ENCODE measurements around the gene IL5. TPM values are rescaled to one million over a fixed set of nuclear protein-coding genes. Genes with fewer than 3 reads are reported as not detected.
"Not testable (repeated sequence)": the region's sequence is repeated elsewhere in the genome, so short reads cannot be mapped to it uniquely, and the experiment has no call there.

IL5 gene
- polyA plus RNA-seq, 3 donors: 0.09 TPM; not detected in 2

GRCh38 chr5:132540764-132541163 lies 2.6 kb downstream of the IL5 start:
- no peak overlapping the region for H3K27ac ChIP-seq (ENCODE audit: low read depth, low read length)
- 86 to 98% (median 92%) methylated on average over 4 of the region's 4 CpGs for WGBS, 3 donors

- WGBS, 3 donors: 77 to 80% (median 80%) methylated on average over 5 of the region's 5 CpGs
- no peak overlapping the region for H3K27ac ChIP-seq (ENCODE audit: low read depth, low read length)
Observed at GRCh38 chr5:132540149-132540548, 3.2 kb downstream of the IL5 start.

- 61 to 86% (median 79%) methylated on average over 4 of the region's 4 CpGs for WGBS, 3 donors
- H3K27ac ChIP-seq (ENCODE audit: low read depth, low read length): no peak overlapping the region
Observed at GRCh38 chr5:132539716-132540115, 3.6 kb downstream of the IL5 start.

DNA sequence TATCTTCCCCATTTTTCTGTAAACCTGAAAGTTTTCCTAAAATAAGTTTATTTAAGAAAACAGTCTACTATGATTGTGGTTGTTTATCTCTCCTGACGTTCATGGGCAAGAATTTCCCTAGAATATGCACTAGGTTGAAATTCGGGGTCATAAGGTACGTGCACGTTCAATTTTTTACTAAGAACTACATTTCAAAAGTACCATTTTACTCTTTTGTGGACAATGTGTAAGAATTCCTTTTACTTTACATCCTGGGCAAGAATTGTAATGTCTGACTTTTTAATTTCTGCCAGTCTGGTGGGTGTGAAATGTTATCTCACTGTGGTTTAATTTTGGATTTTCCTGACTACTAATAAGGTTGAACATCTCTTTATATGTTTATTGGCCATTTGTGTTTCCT lies 12.4 kb downstream of the IL5 start:
- WGBS, 3 donors: 80 to 89% (median 86%) methylated on average over 4 of the region's 4 CpGs

DNA sequence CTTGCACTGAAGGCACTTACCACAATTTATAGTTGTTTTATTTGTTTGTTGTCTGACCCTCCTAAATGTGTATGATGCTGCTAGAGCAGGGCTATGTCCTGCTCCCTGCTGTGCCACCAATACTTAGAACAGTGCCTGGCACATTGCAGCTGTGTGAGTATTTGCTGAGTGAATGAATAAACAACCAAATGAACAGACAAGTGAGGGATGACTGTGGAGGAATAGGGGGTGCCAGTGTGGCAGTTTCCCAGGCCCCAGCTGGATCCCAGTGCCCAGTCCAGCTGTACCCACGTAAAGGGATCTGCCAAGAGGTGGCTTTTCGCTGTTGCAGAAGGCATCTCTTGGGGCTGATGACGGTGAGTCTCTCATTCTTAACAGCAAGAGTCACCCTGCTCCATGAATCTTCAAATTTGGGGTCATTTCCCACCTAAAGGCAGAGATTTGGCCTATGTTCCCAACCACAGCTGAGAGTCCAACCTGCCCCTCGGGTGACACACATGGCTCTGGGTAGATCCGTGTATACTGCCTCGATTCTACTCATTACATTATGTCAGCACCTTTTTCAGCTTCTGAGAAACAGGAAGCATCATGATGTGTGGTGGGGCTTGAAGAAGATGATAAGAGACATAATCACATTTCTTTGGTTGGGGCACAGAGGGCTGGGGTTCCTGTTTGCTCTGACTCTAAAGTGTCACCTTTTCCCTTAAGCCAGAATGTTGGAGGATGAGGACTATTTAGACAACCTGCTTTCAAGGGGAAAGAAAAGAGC lies 14.3 kb downstream of the IL5 start:
- 58 to 84% (median 61%) methylated on average over 6 of the region's 6 CpGs for WGBS, 3 donors
- H3K27ac ChIP-seq (ENCODE audit: low read depth, low read length): no peak overlapping the region

More for the DNA sequence above, 12.4 kb downstream of the IL5 start:
- no peak overlapping the region for H3K27ac ChIP-seq (ENCODE audit: low read depth, low read length)

DNA sequence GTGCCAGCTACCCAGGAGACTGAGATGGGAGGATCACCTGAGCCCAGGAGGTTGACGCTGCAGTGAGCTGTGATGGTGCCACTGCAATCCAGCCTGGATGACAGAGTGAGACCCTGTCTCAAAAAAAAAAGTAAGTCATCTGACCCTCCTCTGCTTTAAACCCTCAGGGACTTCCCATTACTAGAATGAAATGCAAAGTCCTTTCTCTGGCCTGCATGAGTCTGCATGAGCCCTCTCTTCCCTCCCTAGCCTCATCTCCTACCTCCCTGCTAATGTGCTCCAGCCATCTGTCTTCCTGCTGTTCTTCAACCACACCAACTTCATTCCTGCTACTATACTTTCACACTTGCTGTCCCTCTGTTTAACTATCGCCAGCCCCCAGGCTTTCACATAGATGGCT lies 15.3 kb downstream of the IL5 start:
- H3K27ac ChIP-seq (ENCODE audit: low read depth, low read length): no peak overlapping the region
- WGBS, 3 donors: 92 to 98% (median 93%) methylated on average over 2 of the region's 2 CpGs

DNA sequence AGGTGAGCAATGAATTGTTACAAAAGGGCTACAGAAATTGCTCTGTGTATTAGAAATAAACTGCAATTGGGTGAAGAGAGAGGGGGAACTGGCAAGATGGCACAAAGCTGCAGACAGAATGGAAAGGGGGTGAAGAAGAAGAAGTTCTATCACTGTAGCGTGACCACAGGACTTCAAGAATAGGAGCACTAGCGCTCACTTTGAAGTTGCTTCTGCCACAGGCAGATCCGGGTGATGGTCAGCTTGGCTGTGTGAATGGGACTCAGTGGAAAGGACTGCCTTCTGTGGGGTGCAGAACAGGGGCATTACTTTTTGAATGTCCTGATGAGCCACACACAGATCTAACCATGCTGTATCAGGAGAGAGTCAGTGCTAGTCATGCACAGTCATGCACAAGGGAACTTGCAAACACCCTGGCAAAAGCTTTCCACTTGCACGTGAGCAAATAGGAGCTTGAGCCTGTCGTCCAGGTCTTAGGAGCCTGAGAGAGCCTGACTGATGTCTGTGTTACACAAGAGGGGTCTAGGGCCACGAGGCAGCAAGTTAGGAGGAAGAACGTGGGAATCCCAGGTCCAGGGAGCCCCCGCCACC lies 16.3 kb downstream of the IL5 start:
- 61 to 69% (median 63%) methylated on average over 8 of the region's 8 CpGs for WGBS, 3 donors
- H3K27ac ChIP-seq (ENCODE audit: low read depth, low read length): no peak overlapping the region

DNA sequence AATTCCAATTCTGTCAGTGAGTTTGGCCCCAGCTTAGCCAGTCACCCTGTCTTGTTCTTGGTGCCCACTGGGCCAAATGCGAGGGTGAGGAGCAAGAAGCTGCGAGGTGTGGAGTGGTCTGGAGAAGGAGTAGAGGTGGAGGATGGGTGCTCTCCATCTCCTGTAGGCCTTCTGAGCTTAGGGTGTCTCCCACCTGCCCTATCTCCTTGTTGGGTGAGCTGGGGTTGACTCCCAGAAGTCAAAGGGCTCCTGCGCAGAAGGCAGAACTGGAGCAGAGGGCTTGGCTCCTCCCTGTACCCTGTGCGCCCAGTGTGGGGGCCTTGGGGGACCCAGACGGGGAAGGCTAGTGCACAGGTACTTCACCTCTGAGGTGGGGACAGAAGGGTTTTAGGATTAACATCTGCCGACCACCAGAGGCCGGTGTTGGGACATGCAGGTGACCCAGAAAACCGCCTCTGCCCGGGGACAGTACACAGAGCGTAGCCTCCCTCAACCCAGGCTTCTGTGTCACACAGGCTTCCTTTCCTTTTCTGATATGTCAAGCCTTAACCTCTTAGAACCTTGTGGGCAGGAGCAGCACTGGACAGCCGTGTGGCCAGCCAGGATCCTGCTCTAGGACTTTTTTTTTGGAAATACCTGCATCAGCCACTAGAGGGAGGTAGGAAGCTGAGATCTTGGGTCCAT lies 16.9 kb downstream of the IL5 start:
- no peak overlapping the region for H3K27ac ChIP-seq (ENCODE audit: low read depth, low read length)
- 35 to 44% (median 42%) methylated on average over 11 of the region's 11 CpGs for WGBS, 3 donors

- no peak overlapping the region for H3K27ac ChIP-seq (ENCODE audit: low read depth, low read length)
Observed at GRCh38 chr5:132525299-132525724, 18.0 kb downstream of the IL5 start.

- WGBS, 3 donors: 86 to 92% (median 92%) methylated on average over 5 of the region's 5 CpGs
Observed at GRCh38 chr5:132524877-132525276, 18.4 kb downstream of the IL5 start.

DNA sequence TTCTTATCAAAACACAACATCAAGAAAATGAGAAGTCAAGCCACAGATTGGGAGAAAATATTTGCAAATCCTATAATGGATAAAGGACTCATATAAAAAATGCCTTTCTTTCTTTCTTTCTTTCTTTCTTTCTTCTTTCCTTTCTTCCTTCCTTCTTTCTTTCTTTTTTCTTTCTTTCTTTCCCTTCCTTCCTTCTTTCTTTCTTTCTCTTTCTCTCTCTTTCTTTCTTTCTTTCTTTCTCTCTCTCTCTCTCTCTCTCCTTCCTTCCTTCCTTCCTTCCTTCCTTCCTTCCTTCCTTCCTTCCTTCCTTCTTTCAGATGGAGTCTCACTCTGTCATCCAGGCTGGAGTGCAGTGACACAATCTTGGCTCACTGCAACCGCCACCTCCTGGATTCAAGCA lies 21.3 kb downstream of the IL5 start:
- 79 to 96% (median 88%) methylated on average over 1 of the region's 1 CpG for WGBS, 3 donors
- not testable (repeated sequence) for H3K27ac ChIP-seq (ENCODE audit: low read depth, low read length)

More at GRCh38 chr5:132524877-132525276, 18.4 kb downstream of the IL5 start:
- H3K27ac ChIP-seq (ENCODE audit: low read depth, low read length): not testable (repeated sequence)

DNA sequence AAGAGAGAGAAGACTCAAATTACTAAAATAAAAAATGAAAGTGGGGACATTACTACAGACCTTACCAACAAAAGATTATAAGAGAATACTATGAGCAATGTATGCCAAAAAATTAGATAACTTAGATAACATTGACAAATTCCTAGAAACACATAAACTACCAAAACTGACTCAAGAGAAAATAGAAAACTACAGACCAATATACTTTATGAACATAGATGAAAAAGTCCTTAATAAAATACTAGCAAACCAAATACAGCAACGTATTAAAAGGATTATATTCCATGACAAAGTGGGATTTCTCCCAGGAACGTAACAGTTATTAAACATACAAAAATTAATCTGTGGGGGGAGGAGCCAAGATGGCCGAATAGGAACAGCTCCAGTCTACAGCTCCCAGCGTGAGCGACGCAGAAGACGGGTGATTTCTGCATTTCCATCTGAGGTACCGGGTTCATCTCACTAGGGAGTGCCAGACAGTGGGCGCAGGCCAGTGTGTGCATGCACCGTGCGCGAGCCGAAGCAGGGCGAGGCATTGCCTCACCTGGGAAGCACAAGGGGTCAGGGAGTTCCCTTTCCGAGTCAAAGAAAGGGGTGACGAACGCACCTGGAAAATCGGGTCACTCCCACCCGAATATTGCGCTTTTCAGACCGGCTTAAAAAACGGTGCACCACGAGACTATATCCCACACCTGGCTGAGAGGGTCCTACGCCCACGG lies 29.5 kb downstream of the IL5 start:
- not testable (repeated sequence) for H3K27ac ChIP-seq (ENCODE audit: low read depth, low read length)
- WGBS, 3 donors: 91 to 98% (median 96%) methylated on average over 7 to 17 of the region's 25 CpGs

DNA sequence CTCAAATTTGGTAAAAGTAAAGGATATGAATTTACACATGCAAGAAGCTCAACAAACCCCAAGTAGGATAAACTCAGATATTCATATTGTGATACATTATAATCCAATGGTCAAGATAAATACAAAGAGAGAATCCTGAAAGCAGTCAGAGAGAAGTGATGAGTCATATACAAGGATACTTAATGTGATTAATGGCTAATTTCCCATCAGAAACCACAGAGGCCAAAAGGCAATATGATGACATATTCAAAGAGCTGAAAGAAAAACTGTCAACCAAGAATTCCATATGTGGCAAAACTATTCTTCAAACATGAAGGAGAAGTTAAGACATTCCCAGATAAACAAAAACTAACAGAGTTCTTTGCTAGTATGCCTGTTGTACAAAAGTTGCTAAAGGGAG lies 33.2 kb downstream of the IL5 start:
- H3K27ac ChIP-seq (ENCODE audit: low read depth, low read length): no peak overlapping the region

DNA sequence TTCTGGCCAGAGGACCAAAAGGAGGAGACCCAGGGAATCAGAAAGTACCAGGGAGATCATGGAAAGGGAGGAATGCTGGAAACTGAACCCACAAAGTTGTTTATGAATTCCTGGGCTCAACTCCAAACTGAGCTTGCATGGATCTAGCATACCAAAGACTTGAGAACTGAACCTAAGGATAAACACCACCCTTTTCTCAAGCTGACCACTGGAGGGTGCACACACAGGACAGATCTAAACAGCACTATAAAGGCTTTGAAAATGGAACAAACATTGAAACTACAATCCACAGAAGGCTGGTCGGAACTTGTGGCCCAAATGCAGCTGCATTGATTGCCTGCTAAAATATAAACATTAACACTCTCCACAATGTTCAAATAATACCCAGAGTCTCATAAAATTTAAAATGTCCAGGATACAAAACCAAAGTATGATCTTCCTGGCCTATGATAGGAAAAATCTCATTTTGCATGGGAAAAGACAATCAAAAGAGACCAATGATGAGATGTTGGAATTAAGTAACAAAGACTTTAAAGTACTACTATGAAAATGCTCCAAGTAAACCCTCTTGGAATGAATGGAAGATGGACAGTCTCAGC lies 37.1 kb downstream of the IL5 start:
- no peak overlapping the region for H3K27ac ChIP-seq (ENCODE audit: low read depth, low read length)
- 31 to 50% (median 48%) methylated on average over 1 of the region's 1 CpG for WGBS, 3 donors

DNA sequence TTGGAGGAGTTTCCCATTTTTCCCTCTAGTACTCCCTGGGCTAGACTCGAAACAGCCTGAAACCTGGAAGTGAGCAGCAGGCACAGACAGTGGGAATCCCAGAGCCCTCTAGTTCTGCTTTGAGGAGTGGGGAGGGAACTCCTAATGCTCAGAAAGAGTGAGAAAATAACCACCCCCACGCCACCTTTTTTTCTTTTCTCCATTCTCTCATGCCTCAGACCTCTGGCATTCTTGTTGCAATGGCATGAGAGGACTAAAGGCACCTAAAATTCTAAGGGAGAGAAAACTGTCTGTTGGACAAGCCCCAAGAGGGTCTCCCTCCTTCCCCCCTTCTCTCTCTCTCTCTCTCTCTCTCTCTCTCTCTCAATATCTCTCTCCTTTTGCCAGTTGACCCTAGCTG lies 37.7 kb downstream of the IL5 start:
- 67 to 89% (median 78%) methylated on average over 2 of the region's 2 CpGs for WGBS, 3 donors
- no peak overlapping the region for H3K27ac ChIP-seq (ENCODE audit: low read depth, low read length)

DNA sequence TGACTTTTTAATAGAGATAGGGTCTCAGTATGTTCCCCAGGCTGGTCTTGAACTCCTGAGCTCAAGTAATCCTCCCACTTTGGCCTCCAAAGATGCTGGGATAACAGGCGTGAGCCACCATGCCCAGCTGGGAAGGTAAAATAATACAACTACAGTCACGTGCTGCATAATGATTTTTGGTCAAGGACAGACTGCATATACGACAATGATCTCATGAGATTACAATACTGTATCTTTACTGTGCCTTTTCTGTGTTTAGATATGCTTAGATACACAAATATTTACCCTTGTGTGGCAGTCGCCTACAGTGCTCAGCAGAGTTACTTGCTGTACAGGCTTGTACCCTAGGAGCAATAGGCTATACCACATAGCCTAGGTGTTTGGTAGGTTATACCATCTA lies 38.6 kb downstream of the IL5 start:
- no peak overlapping the region for H3K27ac ChIP-seq (ENCODE audit: low read depth, low read length)
- WGBS, 3 donors: 35 to 88% (median 83%) methylated on average over 4 of the region's 4 CpGs

DNA sequence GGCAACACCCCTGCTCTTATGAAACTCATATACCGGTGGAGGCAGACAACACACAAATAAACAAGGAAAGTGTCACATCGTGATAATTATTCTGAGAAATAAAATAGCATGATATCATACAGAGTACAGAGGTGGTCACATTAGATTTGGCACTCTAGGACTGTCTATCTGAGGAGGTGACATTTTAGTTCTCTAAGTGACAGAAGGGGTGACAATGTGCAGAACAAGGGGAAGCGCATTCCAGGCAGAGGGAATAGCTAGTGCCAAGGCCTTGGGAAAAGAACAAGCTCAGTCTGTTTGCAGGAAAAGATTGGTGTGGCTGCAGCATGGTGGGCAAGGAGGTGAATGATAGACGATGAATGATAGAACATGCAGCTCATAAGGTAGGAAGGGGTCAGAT lies 40.1 kb downstream of the IL5 start:
- WGBS, 3 donors: 81 to 90% (median 88%) methylated on average over 4 of the region's 4 CpGs
- no peak overlapping the region for H3K27ac ChIP-seq (ENCODE audit: low read depth, low read length)

DNA sequence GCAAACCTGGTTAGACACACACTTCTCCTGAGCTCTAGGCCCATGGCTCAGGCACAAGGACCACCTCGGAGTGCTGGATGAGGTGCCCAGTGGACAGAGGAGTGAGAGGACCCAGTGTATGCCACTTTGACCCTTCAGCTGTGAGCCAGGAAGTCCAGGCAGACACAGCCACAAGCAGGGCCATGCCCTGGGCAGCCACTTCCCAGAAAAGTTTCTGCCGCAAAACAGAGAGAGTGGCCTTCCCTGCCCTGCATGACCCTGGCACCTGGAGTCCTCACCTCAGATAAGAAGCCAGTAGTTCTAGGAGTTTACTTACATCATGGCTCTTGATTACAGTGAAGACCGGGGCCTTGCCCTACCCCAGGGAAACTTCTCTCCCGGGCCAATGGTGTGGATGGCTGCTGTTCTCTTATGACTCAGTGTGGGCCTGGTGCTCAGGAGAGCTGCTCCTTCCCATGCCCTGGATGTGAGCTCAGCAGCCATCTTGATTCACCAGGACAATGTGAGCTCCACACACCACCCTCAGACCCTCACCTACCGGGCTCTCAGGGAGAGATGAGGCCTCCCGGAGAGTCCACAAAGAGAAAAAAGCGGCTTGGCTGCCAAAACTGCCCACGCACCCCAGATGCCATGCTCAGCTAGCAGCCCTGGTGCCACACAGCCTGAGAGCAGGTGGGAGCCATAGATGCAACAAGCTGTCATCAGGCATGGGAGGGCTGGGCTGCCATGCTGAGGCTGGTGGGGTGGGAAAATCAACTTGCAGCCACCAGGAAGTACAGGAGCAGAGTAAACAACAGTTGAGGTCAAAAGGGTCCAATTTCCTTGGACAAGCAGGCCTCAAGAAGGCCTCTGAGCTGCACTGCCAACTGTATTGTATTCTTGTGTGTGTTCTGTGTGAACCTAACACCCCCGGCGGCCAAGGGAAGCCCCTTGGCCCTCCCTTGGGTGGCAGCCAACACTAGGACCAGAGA lies 41.1 kb downstream of the IL5 start:
- H3K27ac ChIP-seq (ENCODE audit: low read depth, low read length): no peak overlapping the region
- 65 to 76% (median 73%) methylated on average over 10 of the region's 10 CpGs for WGBS, 3 donors

Measured in adipose tissue (tissue), 3 donors.